OCI-LY1 (cell line): Measurements from ENCODE around the gene EFHC2.

ENCODE experiments used
- CTCF ChIP-seq: fragments of 200-600 bp; sonication (generic), shearing (Covaris generic); IDR thresholded peaks from 2 replicates; pipeline ENCODE4 v1.5.1; 2017; ENCODE audit warnings: mild to moderate bottlenecking, antibody characterized with exemption, low read length, moderate library complexity, mixed read lengths
- EZH2 ChIP-seq: fragments of 200-600 bp; sonication (generic), shearing (Covaris generic); IDR thresholded peaks from 2 replicates; pipeline ENCODE4 v1.8.0; 2017; ENCODE audit warnings: borderline replicate concordance, mixed run types, mild to moderate bottlenecking, antibody characterized with exemption, low read length, moderate library complexity, mixed read lengths

- TF ChIP-seq CTCF = no peak
- TF ChIP-seq EZH2 = no peak
Measured at GRCh38 chrX:44218465-44218864, 125.0 kb downstream of the EFHC2 start.
